ENCODE data around the gene DNAJA2.

DNA sequence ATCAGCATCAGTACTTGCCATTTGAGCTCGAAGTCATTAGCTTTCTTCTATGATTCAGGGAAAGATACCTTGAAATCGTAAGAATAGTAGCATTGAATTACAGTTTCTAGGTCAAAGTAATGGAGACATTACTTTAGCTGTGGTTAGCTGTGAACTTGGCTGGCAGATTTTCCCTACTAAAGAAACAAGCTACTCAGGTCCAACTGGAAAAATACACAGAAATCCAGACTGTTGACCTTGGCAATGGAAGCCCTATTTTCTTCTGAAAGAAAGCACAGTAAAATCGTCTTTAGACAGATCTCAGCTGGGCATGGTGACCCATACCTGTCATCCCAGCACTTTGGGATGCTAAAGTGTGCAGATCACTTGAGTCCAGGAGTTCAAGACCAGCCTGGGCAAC is 13.4 kb upstream of the DNAJA2 start:
- TF ChIP-seq RAD21 (IDR thresholded peaks at IDR 0.05; ENCODE audit: low read length): no peak
- TF ChIP-seq POLR2A (IDR thresholded peaks at IDR 0.05; ENCODE audit: low read depth, low read length): no peak
- TF ChIP-seq, protein P1, sequence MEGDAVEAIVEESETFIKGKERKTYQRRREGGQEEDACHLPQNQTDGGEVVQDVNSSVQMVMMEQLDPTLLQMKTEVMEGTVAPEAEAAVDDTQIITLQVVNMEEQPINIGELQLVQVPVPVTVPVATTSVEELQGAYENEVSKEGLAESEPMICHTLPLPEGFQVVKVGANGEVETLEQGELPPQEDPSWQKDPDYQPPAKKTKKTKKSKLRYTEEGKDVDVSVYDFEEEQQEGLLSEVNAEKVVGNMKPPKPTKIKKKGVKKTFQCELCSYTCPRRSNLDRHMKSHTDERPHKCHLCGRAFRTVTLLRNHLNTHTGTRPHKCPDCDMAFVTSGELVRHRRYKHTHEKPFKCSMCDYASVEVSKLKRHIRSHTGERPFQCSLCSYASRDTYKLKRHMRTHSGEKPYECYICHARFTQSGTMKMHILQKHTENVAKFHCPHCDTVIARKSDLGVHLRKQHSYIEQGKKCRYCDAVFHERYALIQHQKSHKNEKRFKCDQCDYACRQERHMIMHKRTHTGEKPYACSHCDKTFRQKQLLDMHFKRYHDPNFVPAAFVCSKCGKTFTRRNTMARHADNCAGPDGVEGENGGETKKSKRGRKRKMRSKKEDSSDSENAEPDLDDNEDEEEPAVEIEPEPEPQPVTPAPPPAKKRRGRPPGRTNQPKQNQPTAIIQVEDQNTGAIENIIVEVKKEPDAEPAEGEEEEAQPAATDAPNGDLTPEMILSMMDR (conservative IDR thresholded peaks at IDR 0.05; ENCODE audit: low read depth, low read length): no peak
- TF ChIP-seq MXI1 (IDR thresholded peaks at IDR 0.05; ENCODE audit: borderline replicate concordance, low read depth, low read length): no peak
- no peak for TF ChIP-seq CEBPB (IDR thresholded peaks at IDR 0.05; ENCODE audit: low read depth, low read length)
- no peak for TF ChIP-seq SMC3 (IDR thresholded peaks at IDR 0.05; ENCODE audit: low read depth, low read length)
- TF ChIP-seq MAFK (IDR thresholded peaks at IDR 0.05; ENCODE audit: low read depth, low read length): no peak
- TF ChIP-seq, protein P2, sequence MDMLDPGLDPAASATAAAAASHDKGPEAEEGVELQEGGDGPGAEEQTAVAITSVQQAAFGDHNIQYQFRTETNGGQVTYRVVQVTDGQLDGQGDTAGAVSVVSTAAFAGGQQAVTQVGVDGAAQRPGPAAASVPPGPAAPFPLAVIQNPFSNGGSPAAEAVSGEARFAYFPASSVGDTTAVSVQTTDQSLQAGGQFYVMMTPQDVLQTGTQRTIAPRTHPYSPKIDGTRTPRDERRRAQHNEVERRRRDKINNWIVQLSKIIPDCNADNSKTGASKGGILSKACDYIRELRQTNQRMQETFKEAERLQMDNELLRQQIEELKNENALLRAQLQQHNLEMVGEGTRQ (IDR thresholded peaks at IDR 0.05; ENCODE audit: low read depth, low read length): no peak
- TF ChIP-seq FOS (IDR thresholded peaks at IDR 0.05; ENCODE audit: low read depth, low read length): no peak
- TF ChIP-seq MAZ (IDR thresholded peaks at IDR 0.05; ENCODE audit: borderline replicate concordance, low read depth, low read length): no peak
- no peak for TF ChIP-seq RFX5 (IDR thresholded peaks at IDR 0.05; ENCODE audit: low read depth, low read length)
- no peak for TF ChIP-seq CHD1 (IDR thresholded peaks at IDR 0.05; ENCODE audit: low read depth, low read length)
- TF ChIP-seq, protein P3, sequence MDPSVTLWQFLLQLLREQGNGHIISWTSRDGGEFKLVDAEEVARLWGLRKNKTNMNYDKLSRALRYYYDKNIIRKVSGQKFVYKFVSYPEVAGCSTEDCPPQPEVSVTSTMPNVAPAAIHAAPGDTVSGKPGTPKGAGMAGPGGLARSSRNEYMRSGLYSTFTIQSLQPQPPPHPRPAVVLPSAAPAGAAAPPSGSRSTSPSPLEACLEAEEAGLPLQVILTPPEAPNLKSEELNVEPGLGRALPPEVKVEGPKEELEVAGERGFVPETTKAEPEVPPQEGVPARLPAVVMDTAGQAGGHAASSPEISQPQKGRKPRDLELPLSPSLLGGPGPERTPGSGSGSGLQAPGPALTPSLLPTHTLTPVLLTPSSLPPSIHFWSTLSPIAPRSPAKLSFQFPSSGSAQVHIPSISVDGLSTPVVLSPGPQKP (IDR thresholded peaks at IDR 0.05; ENCODE audit: borderline replicate concordance, low read depth, low read length): no peak
